ENCODE data around the gene ART4.

GRCh38 chr12:14784471-14784870 lies 58.9 kb downstream of the ART4 start:
- no peak for TF ChIP-seq CTCF (IDR thresholded peaks at IDR 0.05; ENCODE audit: low read depth, low read length, missing input control)
- TF ChIP-seq, protein P1, sequence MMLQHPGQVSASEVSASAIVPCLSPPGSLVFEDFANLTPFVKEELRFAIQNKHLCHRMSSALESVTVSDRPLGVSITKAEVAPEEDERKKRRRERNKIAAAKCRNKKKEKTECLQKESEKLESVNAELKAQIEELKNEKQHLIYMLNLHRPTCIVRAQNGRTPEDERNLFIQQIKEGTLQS (IDR thresholded peaks at IDR 0.05): no peak
- no peak for TF ChIP-seq SP1 (IDR thresholded peaks at IDR 0.05)
- TF ChIP-seq MAX (IDR thresholded peaks at IDR 0.05): no peak
- TF ChIP-seq REST (IDR thresholded peaks at IDR 0.05): no peak
- TF ChIP-seq RAD21 (IDR thresholded peaks at IDR 0.05): no peak
- TF ChIP-seq FOXA2 (IDR thresholded peaks at IDR 0.05): no peak
- TF ChIP-seq YY1 (IDR thresholded peaks at IDR 0.05): no peak
- TF ChIP-seq RXRA (IDR thresholded peaks at IDR 0.05): no peak
- TF ChIP-seq HNF4G (IDR thresholded peaks at IDR 0.05): no peak
